Measurements from ENCODE around the gene CBX1.
A peak's percentile ranks its signal among the peaks of the same experiment; 100 is the strongest.

The CBX1 gene

GRCh38 chr17:48121923-48122664, 20.8 kb upstream of the CBX1 start:
- no peak for TF ChIP-seq CTCF (IDR thresholded peaks at IDR 0.05)
- no peak for TF ChIP-seq ZFX (IDR thresholded peaks at IDR 0.05; ENCODE audit: borderline replicate concordance)
- H3K27ac ChIP-seq = no peak overlapping the region

GRCh38 chr17:48113201-48113676, 12.0 kb upstream of the CBX1 start:
- no peak for TF ChIP-seq CTCF (IDR thresholded peaks at IDR 0.05)
- TF ChIP-seq ZFX (IDR thresholded peaks at IDR 0.05; ENCODE audit: borderline replicate concordance) = no peak
- no peak overlapping the region for H3K27ac ChIP-seq

GRCh38 chr17:48111937-48112241, 10.6 kb upstream of the CBX1 start:
- H3K27ac ChIP-seq = no peak overlapping the region
- TF ChIP-seq CTCF (IDR thresholded peaks at IDR 0.05) (no peak), ZFX (IDR thresholded peaks at IDR 0.05; ENCODE audit: borderline replicate concordance) (no peak)

- no peak for TF ChIP-seq ZFX (IDR thresholded peaks at IDR 0.05; ENCODE audit: borderline replicate concordance)
- TF ChIP-seq CTCF (IDR thresholded peaks at IDR 0.05) = no peak
- H3K27ac ChIP-seq = no peak overlapping the region
Observed at GRCh38 chr17:48110761-48111160, 9.5 kb upstream of the CBX1 start.

GRCh38 chr17:48107137-48108055, 6.1 kb upstream of the CBX1 start, which contains the start of gene SNX11:
Gene SNX11, plus strand, starts transcription at chr17:48107766. Its CDS starts 4,278 bp downstream, at chr17:48112044.
- TF ChIP-seq CTCF (IDR thresholded peaks at IDR 0.05) (peak; percentile 16; the same call in 1 of the 2 replicates), ZFX (IDR thresholded peaks at IDR 0.05; ENCODE audit: borderline replicate concordance) (no peak)
- H3K27ac ChIP-seq = peak within 1 kb of the TSS; percentile 86

- H3K27ac ChIP-seq = peak overlapping the region; percentile 86
- TF ChIP-seq ZFX (IDR thresholded peaks at IDR 0.05; ENCODE audit: borderline replicate concordance) (no peak), CTCF (IDR thresholded peaks at IDR 0.05) (no peak)
Observed at GRCh38 chr17:48106802-48107136, 5.5 kb upstream of the CBX1 start.

GRCh38 chr17:48104440-48104839, 3.2 kb upstream of the CBX1 start:
- TF ChIP-seq ZFX (IDR thresholded peaks at IDR 0.05; ENCODE audit: borderline replicate concordance) = no peak
- no peak for TF ChIP-seq CTCF (IDR thresholded peaks at IDR 0.05)
- H3K27ac ChIP-seq = no peak overlapping the region
